ENCODE measurements around the gene ZBTB5. TPM values are rescaled to one million over a fixed set of nuclear protein-coding genes. Genes with fewer than 3 reads are reported as not detected.
"Not testable (repeated sequence)": the region's sequence is repeated elsewhere in the genome, so short reads cannot be mapped to it uniquely, and the experiment has no call there.

Gene ZBTB5
- polyA plus RNA-seq, 2 of the 4 experiments (the other 2 are of a cell fraction), result 12.4 to 18.1 TPM

DNA sequence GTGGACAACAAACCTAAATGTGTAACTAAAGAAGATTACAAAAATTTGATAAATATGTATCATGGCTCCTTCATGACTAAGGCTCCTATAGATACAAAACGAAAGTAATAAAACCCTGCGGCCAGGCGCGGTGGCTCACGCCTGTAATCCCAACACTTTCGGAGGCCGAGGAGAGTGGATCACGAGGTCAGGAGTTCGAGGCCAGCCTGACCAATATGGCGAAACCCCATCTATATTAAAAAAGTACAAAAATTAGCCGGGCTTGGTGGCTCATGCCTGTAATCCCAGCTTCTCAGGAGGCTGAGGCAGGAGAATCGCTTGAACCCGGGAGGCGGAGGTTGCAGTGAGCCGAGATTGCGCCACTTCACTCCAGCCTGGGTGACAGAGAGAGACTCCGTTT, 2.3 kb upstream of the ZBTB5 start:
- H3K4me2 ChIP-seq, result peak overlapping the region; percentile 98

DNA sequence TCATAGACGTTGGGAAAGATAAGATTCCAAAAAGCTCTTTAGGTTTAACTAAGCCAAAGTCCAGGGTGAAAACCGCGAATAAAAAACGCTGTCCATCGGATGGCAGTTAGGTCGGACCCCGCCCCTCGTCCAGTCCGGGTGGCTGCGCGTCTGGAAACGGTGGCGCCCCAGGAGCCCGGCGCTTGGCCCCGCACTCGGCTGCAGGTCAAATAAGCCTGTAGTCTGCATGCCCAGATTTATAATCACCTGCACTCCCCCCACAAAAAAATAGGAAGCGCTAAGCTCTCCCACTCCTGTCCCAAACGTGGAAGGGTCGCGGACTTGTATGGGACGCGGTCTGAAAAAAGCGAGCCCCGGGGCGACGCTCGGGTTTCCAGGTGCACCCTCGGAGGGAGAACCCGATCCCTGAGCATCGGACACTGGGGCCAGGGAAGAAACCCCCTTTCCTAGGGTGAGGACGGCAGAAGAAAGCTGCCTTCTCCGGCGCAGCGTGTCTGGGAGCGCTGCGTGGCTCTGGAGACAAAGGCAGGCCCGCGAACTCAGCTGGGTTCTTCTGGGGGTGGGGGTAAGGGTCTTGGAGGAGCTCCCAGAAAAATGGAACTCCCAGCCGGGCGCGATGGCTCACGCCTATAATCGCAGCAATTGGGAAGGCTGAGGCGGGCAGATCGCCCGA, 923 bp upstream of the ZBTB5 start:
- under 1% methylated on average over 38 of the region's 47 CpGs for WGBS (ENCODE audit: missing lambda C conversion rate)
- no peak for FAIRE-seq
- Histone ChIP-seq H3K4me3 (peak overlapping the region; percentile 55), H3K27ac (peak overlapping the region; percentile 97 to 99), H3K4me2 (peak overlapping the region; percentile 98), H3K4me1 (peaks cover 36% of the 10 kb centered on the region), H3K9me3 (no peaks in the 10 kb centered on the region)
- DNase-seq (ENCODE audit: low read depth in 1 of 2, low spot score in 1 of 2), result peak; percentile 79 to 93
- TF ChIP-seq, protein P1, sequence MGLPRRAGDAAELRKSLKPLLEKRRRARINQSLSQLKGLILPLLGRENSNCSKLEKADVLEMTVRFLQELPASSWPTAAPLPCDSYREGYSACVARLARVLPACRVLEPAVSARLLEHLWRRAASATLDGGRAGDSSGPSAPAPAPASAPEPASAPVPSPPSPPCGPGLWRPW (IDR thresholded peaks at IDR 0.05), result no peak
- peak; percentile 71; the same call in 1 of the 2 replicates for TF ChIP-seq RARB (CRISPR knock-in tag; IDR thresholded peaks at IDR 0.05)
- TF ChIP-seq EP300 (IDR thresholded peaks at IDR 0.05), result no peak
- TF ChIP-seq, protein P2, sequence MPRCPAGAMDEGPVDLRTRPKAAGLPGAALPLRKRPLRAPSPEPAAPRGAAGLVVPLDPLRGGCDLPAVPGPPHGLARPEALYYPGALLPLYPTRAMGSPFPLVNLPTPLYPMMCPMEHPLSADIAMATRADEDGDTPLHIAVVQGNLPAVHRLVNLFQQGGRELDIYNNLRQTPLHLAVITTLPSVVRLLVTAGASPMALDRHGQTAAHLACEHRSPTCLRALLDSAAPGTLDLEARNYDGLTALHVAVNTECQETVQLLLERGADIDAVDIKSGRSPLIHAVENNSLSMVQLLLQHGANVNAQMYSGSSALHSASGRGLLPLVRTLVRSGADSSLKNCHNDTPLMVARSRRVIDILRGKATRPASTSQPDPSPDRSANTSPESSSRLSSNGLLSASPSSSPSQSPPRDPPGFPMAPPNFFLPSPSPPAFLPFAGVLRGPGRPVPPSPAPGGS (IDR thresholded peaks at IDR 0.05), result peak; percentile 83; the same call in 2 of the 3 replicates
- no peak for TF ChIP-seq RFX5 (IDR thresholded peaks at IDR 0.05)
- peak; percentile 75; the same call in 1 of the 2 replicates for TF ChIP-seq FOSB (CRISPR knock-in tag; IDR thresholded peaks at IDR 0.05)
- no peak for TF ChIP-seq FOXS1 (CRISPR knock-in tag; IDR thresholded peaks at IDR 0.05)
- 0 out of 2 replicates have a peak, but pooled peaks have one; percentile 20 for TF ChIP-seq KDM1A (IDR thresholded peaks at IDR 0.05; ENCODE audit: low read depth)
- TF ChIP-seq PHF8 (IDR thresholded peaks at IDR 0.05; ENCODE audit: borderline replicate concordance, low read depth), result peak; percentile 49
- TF ChIP-seq, protein P3, sequence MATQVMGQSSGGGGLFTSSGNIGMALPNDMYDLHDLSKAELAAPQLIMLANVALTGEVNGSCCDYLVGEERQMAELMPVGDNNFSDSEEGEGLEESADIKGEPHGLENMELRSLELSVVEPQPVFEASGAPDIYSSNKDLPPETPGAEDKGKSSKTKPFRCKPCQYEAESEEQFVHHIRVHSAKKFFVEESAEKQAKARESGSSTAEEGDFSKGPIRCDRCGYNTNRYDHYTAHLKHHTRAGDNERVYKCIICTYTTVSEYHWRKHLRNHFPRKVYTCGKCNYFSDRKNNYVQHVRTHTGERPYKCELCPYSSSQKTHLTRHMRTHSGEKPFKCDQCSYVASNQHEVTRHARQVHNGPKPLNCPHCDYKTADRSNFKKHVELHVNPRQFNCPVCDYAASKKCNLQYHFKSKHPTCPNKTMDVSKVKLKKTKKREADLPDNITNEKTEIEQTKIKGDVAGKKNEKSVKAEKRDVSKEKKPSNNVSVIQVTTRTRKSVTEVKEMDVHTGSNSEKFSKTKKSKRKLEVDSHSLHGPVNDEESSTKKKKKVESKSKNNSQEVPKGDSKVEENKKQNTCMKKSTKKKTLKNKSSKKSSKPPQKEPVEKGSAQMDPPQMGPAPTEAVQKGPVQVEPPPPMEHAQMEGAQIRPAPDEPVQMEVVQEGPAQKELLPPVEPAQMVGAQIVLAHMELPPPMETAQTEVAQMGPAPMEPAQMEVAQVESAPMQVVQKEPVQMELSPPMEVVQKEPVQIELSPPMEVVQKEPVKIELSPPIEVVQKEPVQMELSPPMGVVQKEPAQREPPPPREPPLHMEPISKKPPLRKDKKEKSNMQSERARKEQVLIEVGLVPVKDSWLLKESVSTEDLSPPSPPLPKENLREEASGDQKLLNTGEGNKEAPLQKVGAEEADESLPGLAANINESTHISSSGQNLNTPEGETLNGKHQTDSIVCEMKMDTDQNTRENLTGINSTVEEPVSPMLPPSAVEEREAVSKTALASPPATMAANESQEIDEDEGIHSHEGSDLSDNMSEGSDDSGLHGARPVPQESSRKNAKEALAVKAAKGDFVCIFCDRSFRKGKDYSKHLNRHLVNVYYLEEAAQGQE (IDR thresholded peaks at IDR 0.05), result no peak
- 0 out of 2 replicates have a peak, but pooled peaks have one; percentile 16 for TF ChIP-seq TP53 (CRISPR knock-in tag; IDR thresholded peaks at IDR 0.05)
- TF ChIP-seq TFCP2L1 (CRISPR knock-in tag; IDR thresholded peaks at IDR 0.05), result peak; percentile 73; the same call in 1 of the 2 replicates
- TF ChIP-seq POLR2A (IDR thresholded peaks at IDR 0.05; ENCODE audit: low read length), result peak; percentile 76; the same call in 1 of the 2 replicates
- TF ChIP-seq MYC (IDR thresholded peaks at IDR 0.05; ENCODE audit: borderline replicate concordance, low read length), result peak; percentile 71; the same call in 1 of the 2 replicates
- TF ChIP-seq, protein P4, sequence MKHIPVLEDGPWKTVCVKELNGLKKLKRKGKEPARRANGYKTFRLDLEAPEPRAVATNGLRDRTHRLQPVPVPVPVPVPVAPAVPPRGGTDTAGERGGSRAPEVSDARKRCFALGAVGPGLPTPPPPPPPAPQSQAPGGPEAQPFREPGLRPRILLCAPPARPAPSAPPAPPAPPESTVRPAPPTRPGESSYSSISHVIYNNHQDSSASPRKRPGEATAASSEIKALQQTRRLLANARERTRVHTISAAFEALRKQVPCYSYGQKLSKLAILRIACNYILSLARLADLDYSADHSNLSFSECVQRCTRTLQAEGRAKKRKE (CRISPR knock-in tag; IDR thresholded peaks at IDR 0.05; ENCODE audit: low read depth), result peak; percentile 20; the same call in 1 of the 2 replicates
- TF ChIP-seq, protein P5, sequence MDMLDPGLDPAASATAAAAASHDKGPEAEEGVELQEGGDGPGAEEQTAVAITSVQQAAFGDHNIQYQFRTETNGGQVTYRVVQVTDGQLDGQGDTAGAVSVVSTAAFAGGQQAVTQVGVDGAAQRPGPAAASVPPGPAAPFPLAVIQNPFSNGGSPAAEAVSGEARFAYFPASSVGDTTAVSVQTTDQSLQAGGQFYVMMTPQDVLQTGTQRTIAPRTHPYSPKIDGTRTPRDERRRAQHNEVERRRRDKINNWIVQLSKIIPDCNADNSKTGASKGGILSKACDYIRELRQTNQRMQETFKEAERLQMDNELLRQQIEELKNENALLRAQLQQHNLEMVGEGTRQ (IDR thresholded peaks at IDR 0.05), result no peak
- TF ChIP-seq, protein P6, sequence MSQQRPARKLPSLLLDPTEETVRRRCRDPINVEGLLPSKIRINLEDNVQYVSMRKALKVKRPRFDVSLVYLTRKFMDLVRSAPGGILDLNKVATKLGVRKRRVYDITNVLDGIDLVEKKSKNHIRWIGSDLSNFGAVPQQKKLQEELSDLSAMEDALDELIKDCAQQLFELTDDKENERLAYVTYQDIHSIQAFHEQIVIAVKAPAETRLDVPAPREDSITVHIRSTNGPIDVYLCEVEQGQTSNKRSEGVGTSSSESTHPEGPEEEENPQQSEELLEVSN (IDR thresholded peaks at IDR 0.05; ENCODE audit: borderline replicate concordance, low read depth), result no peak
- TF ChIP-seq HOXA7 (CRISPR knock-in tag; IDR thresholded peaks at IDR 0.05), result peak; percentile 82; the same call in 1 of the 2 replicates
- TF ChIP-seq, protein P7, sequence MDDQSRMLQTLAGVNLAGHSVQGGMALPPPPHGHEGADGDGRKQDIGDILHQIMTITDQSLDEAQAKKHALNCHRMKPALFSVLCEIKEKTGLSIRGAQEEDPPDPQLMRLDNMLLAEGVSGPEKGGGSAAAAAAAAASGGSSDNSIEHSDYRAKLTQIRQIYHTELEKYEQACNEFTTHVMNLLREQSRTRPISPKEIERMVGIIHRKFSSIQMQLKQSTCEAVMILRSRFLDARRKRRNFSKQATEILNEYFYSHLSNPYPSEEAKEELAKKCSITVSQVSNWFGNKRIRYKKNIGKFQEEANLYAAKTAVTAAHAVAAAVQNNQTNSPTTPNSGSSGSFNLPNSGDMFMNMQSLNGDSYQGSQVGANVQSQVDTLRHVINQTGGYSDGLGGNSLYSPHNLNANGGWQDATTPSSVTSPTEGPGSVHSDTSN (IDR thresholded peaks at IDR 0.05), result peak; percentile 69; the same call in 1 of the 2 replicates
- TF ChIP-seq NFE2L2 (conservative IDR thresholded peaks at IDR 0.05; ENCODE audit: low read length), result no peak
- TF ChIP-seq JUN (IDR thresholded peaks at IDR 0.05), result peak; percentile 28 to 76; a peak in 3 of 5 replicates
- TF ChIP-seq EHF (CRISPR knock-in tag; IDR thresholded peaks at IDR 0.05), result no peak
- TF ChIP-seq, protein P8, sequence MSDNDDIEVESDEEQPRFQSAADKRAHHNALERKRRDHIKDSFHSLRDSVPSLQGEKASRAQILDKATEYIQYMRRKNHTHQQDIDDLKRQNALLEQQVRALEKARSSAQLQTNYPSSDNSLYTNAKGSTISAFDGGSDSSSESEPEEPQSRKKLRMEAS (IDR thresholded peaks at IDR 0.05), result peak; percentile 70; the same call in 1 of the 2 replicates
- TF ChIP-seq CEBPB (IDR thresholded peaks at IDR 0.05), result no peak
- no peak for TF ChIP-seq ZFP36 (IDR thresholded peaks at IDR 0.05; ENCODE audit: borderline replicate concordance, partially characterized antibody)
- ATAC-seq, result peak; percentile 57 to 60
- ChIA-PET POLR2A (interaction anchor here (0.6 to 2.4 kb wide), 20 partner anchors 9 to 470 kb away, joined by 3 to 28 read pairs (median 4); partner anchors contain the start of genes DCAF10, EXOSC3, FBXO10 and GRHPR), CTCF (interaction anchor here (0.9 to 1.4 kb wide), 3 partner anchors 22 to 51 kb away, joined by 3 to 7 read pairs (median 3); no protein-coding TSS in a partner anchor)

More for the DNA sequence above, 2.3 kb upstream of the ZBTB5 start:
- FAIRE-seq, ATAC-seq, H3K9me3 ChIP-seq, CTCF ChIA-PET, POLR2A ChIA-PET: not testable (repeated sequence)
- DNase-seq (ENCODE audit: low read depth in 1 of 2, low spot score in 1 of 2), result peak in 1 of 2 experiments; percentile 67
- TF ChIP-seq, protein P8 (IDR thresholded peaks at IDR 0.05), result 0 out of 2 replicates have a peak, but pooled peaks have one; percentile 31
- TF ChIP-seq CEBPB (IDR thresholded peaks at IDR 0.05), result peak; percentile 42 to 68; a peak in 2 of 4 replicates
- peak overlapping the region; percentile 97 to 99 for H3K27ac ChIP-seq
- peak overlapping the region; percentile 55 for H3K4me3 ChIP-seq
- WGBS (ENCODE audit: missing lambda C conversion rate), result 16% methylated on average over 17 of the region's 17 CpGs
- peaks cover 32% of the 10 kb centered on the region for H3K4me1 ChIP-seq

All from A549 (cell line).